ENCODE measurements around the gene VSIR. TPM values are rescaled to one million over a fixed set of nuclear protein-coding genes. Genes with fewer than 3 reads are reported as not detected.

VSIR gene
- total and polyA plus RNA-seq, 10 of the 15 experiments (the other 5 are each of a cell fraction or from before 2014, with no cell fraction given), result 0.19 to 12.5 (median 6.7) TPM

- TF ChIP-seq BHLHE40 (IDR thresholded peaks at IDR 0.05; ENCODE audit: borderline replicate concordance in 1 of 2, low read depth in 2 of 2, low read length in 1 of 2) (no peak), PML (IDR thresholded peaks at IDR 0.05; ENCODE audit: low read length) (no peak), MAX (IDR thresholded peaks at IDR 0.05; ENCODE audit: low read depth, low read length) (no peak), POLR2AphosphoS5 (IDR thresholded peaks at IDR 0.05; ENCODE audit: low read length) (no peak)
Observed at GRCh38 chr10:71705582-71705981, 67.7 kb downstream of the VSIR start (continued).

GRCh38 chr10:71704816-71705215, 68.5 kb downstream of the VSIR start:
- in situ Hi-C loops (cut with MboI) (loop anchor here (5.0 to 10.0 kb wide), 2 partner anchors 320 to 393 kb away; no protein-coding TSS in a partner anchor), intact Hi-C loops (cut with micrococcal nuclease; ENCODE audit: unreplicated experiment) (loop anchor here (5.0 kb wide), 2 partner anchors 107 to 218 kb away; no protein-coding TSS in a partner anchor)
- ATAC-seq (no peak), FAIRE-seq (no peak), DNase-seq (ENCODE audit: low read depth, low spot score) (no peak)
- WGBS (ENCODE audit: insufficient coverage, insufficient replicate concordance, low lambda C conversion rate, missing lambda C conversion rate), result 64% methylated on average over 16 of the region's 18 CpGs
- Histone ChIP-seq H3K9me3 (replicated peaks; ENCODE audit: control insufficient read depth, insufficient read depth, low read length) (no peaks in the 10 kb centered on the region), H3K4me2 (ENCODE audit: control insufficient read depth, insufficient read depth) (no peak overlapping the region), H3K79me2 (ENCODE audit: control insufficient read depth, insufficient read depth, low read length) (no peaks in the 10 kb centered on the region), H3K36me3 (ENCODE audit: control insufficient read depth in 2 of 2, insufficient read depth in 2 of 2, low read length in 1 of 2) (no peaks in the 10 kb centered on the region), H3K27me3 (replicated peaks in 1 of 2; ENCODE audit: control insufficient read depth in 2 of 2, insufficient read depth in 2 of 2, low read length in 1 of 2) (no peaks in the 10 kb centered on the region; a peak in 1 of 4 replicates), H2AFZ (ENCODE audit: control insufficient read depth, low read depth, low read length) (no peak overlapping the region), H3K4me3 (no peak overlapping the region), H3K27ac (ENCODE audit: control insufficient read depth, insufficient read depth) (no peak overlapping the region), H3K4me1 (ENCODE audit: control insufficient read depth, insufficient read depth, low read length) (no peaks in the 10 kb centered on the region), H3K9ac (ENCODE audit: control insufficient read depth, insufficient read depth, low read length) (no peak overlapping the region), H4K20me1 (ENCODE audit: control insufficient read depth, insufficient read depth) (no peaks in the 10 kb centered on the region)
- ChIA-PET POLR2A (interaction anchor here (0.6 kb wide), 1 partner anchor 74 kb away, joined by 4 read pairs; no protein-coding TSS in a partner anchor), RAD21 (ENCODE audit: unreplicated experiment) (interaction anchor here (3.1 kb wide), 1 partner anchor 68 kb away, joined by 13 read pairs; the partner anchor contains the start of gene VSIR), SMC1A (ENCODE audit: uncharacterized antibody, unreplicated experiment) (interaction anchor here (0.6 to 1.8 kb wide), 2 partner anchors 12 to 327 kb away, joined by 3 to 5 read pairs; no protein-coding TSS in a partner anchor), CTCF (interaction anchor here (1.0 to 6.3 kb wide), 5 partner anchors 9 to 321 kb away, joined by 3 to 116 read pairs (median 9); no protein-coding TSS in a partner anchor)
- no TSS peak for BruUV-seq (replicated peaks)
- no peak for TF ChIP-seq LARP7 (IDR thresholded peaks at IDR 0.05)
- no peak for TF ChIP-seq ELK1 (IDR thresholded peaks at IDR 0.05; ENCODE audit: low read depth, low read length)
- no peak for TF ChIP-seq RCOR1 (conservative IDR thresholded peaks at IDR 0.05; ENCODE audit: low read depth, low read length)
